GM21825 (cell line): ENCODE data around the gene QPRT.
A peak's percentile ranks its signal among the peaks of the same experiment; 100 is the strongest.
"Not testable (repeated sequence)": the region's sequence is repeated elsewhere in the genome, so short reads cannot be mapped to it uniquely, and the experiment has no call there.

Experiments
- ATAC-seq: cut with Tn5 transposase; IDR thresholded peaks from one replicate; pipeline ENCODE4 v1.9.1; 2021; ENCODE audit warnings: mild to moderate bottlenecking, moderate library complexity; ENCODE audit not compliant: unreplicated experiment

Gene QPRT

DNA sequence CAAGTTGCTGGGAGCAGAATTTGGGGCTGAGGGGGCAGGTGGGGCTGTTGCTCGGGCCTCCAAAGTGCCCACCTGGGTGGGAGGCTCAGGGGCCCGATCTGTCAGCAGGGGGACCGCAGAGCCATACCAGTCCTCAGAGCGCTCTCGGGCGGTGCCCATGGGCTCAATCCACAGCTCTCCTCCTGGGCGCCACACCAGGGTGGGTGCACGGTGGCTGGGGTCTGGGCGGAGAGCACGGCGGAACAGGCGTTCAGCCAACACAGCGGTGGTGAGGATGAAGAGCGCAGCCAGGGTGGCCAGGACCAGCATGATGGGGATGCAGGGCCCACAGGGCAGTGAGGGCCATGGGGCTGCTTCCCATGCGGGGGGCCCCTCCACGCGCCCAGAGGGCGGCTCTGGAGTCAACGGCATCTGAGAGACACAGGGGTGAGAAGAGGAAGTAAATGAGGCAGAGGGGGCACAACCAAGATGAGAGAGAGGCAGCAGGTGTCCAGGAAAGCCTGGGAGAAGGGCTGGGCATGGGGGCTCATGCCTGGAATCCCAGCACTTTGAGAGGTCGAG is 65.6 kb downstream of the QPRT start:
- ATAC-seq = no peak

DNA sequence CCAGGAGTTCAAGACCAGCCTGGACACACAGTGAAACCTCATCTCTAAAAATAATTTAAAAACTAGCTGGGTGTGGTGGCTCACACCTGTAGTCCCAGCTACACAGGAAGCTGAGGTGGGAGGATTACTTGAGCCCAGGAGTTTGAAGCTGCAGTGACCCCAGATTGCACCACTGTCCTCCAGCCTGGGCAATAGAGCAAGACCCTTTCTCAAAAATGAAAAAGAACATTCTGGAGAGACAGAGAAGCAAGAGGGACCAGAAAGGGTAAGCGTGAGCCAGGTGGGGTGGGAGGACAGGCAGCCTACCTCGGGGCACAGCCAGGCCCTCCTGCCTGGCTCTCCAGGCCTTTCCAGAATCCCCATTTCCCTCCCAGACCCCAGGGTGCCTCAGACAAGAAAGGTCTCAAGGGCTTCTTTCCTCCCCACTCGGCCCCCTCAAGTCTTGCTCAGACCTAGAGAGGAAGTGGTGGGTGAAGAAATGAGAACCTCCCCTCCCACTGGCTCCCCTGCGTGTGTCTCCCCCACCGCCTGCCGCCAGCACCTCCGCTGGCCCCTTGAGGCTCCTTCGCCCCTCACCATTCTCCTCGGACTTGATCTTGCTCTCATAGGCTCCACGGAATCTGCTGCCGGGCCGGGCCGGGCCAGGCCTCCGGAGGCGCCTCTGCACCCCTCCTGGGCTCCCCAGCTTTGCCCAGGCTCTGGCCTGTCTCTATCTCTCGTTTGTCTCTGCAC is 66.3 kb downstream of the QPRT start:
- ATAC-seq = peak; percentile 34

DNA sequence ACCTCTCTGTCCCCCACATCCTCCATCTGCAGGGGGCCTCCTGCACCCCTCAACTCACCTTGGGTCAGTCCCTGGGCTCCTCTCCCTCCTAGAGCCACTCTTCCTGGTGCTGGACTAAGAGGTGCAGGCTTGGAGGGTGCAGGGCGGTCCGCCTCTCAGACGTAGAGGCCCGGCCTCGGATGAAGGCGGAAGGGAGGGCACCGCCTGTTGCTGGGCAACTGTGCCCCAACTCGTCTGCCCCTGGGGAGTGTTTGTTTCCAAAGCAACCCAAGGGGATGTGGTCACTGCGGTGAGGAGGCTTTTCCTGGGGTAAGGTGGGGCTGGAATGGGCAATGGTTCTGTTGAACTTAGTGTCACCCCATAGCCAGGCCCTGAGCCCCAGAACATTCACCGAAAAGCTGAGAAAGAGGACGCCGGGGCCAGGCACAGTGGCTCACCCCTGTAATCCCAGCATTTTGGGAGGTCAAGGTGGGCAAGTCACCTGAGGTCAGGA is 66.9 kb downstream of the QPRT start, which contains the start of gene C16orf54:
Gene C16orf54 (minus strand): TSS at position 138 of the 493 bp plus-strand sequence. CDS start 1,039 bp downstream, outside the sequence.
- ATAC-seq = peak; percentile 72

DNA sequence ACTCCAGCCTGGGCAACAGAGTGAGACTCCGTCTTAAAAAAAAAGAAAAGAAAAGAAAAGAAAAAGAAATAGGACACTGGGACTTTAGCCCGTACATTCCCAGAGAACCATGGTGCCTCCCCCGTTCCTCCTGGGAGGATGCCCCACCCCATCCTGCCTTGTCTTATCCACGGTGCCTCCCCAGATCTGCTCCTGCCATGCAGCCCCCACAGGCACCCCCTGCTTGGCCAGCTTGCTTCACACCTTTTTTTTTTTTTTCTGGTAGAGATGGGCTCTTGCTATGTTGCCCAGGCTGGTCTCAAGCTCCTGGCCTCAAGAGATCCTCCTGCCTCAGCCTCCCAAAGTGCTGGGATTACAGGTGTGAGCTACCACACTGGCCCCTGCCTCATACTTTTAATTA is 67.5 kb downstream of the QPRT start:
- ATAC-seq = not testable (repeated sequence)
